AML-193 (cell line): ENCODE data around the gene CCDC74B.
"Not testable (repeated sequence)": the region's sequence is repeated elsewhere in the genome, so short reads cannot be mapped to it uniquely, and the experiment has no call there.

Experiments used
- DNase-seq, 2 experiments: peaks; one replicate each; lab custom pipeline; 2025; lab: John Stamatoyannopoulos, UW

Gene CCDC74B

DNA sequence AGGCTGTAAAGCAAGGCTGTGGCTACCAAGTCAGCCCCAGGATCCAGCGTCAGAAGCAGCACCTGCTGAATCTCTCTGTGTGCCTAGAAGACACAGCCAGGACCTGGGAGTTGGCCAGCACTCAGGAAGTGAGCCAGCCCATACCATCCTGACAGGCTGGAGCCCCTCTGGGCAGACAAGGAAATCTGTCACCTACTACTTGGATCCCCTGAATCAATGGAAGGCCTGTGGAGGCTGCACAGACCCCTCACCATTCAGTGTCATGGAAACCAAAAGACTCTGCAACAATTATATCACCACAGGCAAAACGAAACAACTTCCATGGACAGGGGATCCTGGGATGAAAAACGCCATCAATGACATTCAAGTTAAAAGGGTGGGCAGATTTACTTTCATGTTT is 21.7 kb upstream of the CCDC74B start:
- not testable (repeated sequence) for DNase-seq

DNA sequence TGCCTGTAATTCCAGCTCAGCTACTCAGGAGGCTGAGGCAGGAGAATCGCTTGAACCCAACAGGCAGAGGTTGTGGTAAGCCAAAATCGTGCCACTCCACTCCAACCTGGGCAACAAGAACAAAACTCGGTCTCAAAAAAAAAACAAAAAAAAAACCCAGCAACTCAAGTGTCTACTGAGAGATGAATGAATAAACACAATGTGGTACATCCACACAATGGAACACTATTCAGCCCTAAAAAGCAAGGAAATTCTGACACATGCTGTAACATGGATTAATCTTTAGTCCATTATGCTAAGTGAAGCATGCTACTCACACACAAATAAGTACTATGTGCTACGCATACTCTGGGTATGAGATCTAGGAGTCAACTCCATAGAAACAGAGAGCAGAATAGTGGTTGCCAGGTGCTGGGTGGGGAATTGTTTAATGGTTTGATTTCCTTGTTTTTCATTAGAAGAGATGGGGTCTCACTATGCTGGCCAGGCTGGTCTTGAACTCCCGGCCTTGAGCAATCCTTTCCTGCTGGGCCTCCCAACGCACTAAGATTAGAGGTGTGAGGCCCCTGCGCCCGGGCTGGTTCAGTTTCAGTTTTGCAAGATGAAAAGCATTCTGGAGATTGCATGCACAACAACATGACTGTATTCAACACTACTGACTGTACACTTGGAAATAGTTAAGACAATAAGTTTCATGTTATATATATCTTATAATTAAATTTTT is 20.5 kb upstream of the CCDC74B start:
- DNase-seq: no peak

DNA sequence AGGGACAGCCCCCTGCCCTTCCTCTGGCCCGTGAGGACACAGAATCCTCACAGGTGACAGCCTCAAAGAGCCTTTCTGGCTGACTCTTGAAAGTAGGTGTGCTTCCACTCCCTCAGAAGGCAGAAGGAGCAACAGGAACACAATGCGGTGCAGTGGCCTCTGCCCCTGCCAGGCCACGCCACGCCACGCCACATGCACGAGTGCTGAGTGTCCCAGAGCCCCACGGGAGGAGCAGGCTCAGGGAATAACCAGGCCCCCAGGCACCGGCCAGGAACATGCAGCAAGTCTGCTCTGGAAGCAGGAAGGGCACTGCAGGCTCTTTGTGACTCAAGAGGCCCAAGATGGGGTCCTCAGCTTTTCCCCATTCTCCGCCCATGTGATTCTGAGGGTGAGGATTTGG is 18.1 kb upstream of the CCDC74B start:
- DNase-seq: no peak

DNA sequence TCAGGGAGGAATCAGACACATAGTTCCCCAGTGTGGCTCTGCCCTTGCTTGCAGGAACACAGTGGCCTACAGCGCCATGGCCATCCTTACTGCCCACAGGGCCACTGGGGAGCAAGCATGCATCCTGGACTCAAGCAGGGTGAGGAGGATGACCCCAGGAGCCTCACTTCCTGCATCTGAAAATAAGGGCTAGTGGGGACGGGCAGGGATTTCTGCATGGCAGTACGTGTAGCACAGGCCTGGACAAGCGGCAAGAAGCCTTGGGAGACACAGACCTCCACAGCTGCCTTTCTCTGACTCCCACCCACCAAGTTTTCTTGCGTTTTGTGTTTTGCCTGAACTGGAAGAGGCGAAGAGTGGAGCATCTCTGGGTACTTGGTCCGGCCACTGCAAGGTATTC is 17.6 kb upstream of the CCDC74B start:
- not testable (repeated sequence) for DNase-seq

DNA sequence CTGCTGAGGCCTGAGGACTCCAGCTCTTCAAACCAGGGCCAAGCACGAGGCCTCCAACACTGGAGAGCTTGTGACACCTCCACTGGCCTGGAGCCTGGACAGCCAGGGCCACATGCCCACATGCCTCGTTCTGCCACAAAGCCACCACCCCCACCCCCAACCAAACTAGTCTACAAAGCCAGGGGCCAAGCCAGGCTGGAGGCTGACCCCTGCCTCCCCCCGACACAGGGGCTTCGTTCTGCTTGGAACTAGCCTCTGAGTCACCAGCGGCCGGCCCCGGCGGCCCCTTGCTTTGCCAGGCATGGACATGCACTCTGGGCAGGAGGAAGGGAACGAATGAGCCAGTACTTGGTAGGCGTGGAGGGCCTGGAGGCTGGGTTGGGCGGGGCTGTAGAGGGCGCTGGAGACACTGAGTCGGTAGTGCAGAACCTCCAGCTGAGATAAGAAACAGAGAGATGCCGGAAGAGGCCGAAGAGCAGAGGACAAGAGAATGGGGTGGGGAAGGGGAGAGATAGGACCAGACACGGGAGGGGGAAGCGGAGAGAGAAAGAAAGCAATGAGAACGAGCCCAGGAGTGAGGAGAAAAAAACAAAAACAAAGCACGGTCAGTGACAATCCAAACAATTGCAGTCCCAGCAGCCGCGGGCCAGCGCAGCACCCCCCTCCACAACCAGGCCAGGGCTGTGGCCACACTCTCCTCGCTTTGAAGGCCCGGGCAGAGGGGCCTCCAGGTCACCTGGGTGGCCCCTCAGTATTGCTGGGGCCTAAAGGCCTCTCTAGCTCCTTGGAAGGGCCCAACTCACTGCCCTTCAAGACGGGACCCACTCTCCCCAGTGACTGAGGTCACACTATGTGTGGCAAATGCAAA is 16.2 kb upstream of the CCDC74B start:
- not testable (repeated sequence) for DNase-seq

DNA sequence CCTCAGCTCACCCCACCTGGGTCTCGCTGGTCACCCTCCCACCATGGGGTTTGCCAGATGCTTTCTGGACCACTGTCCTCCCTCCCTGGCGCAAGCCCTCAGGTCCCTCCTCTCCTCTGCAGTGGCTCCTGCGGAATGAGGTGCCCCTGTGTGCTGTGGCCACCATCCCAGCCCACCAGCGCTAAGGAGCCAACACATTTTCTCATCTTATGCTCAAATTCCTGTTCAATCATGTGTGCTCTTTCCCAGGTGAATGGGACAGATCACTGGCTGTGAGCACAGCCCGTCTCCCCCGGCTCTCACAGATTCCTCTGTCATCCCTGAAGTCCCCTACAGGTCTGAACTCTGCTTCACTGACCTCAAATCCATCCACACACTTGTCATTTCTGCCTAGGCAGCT is 15.2 kb upstream of the CCDC74B start:
- no peak for DNase-seq

DNA sequence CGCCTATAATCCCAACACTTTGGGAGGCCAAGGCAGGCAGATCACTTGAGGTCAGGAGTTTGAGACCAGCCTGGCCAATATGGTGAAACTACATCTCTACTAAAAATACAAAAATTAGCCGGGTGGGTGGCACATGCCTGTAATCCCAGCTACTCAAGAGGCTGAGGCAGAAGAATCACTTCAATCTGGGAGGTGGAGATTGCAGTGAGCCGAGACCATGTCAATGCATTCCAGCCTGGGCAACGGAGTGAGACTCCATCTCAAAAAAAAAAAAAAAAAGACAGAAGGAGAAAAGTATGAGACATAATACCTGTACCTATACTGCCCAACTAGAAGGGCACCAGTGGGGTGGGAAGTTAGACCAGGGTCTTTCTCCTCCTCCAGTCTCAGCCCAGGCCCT is 14.5 kb upstream of the CCDC74B start:
- not testable (repeated sequence) for DNase-seq

DNA sequence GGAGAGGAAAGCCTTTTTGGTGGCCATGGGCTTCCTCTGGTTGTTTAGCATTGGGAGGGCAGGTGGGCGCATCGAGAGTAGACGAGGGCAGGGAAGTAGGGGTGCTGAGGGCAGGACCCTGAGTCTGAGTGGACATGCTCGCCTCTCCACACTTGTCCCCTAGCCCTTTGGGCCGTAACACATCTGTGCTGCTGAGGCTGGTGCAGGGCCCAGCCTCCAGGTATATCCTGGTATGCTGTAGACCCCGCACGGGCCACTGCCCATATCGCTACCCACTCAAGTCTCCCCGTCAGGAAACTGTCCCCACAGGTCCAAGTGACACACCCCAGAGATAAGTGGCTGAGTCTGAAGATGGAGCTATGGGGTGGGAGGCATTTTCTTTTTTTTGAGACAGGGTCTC is 13.7 kb upstream of the CCDC74B start:
- no peak for DNase-seq

DNA sequence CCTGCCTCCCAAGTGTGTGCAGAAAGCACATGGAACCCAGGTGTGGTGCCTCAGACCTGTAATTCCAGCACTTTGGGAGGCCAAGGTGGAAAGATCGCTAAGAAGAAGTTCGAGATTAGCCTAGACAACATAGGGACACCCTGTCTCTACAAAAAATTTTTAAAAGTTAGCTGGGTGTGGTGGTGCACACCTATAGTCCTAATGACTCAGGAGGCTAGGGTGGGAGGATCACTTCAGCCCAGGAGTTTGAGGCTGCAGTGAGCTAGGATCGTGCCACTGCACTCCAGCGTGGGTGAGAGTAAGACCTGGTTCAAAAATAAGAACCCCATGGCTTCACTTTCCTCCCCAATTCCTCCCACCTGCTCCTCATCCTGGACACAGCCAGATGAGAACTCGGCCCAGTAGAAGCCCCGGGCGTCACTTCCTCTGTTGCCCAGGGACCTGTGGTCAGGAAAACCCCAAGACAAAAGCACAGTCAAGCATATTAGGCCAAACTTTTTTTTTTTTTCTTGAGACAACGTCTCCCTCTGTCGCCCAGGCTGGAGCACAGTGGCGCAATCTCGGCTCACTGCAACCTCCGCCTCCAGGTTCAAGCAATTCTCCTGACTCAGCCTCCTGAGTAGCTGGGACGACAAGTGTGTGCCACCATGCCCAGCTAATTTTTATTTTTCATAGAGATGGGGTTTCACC is 13.1 kb upstream of the CCDC74B start:
- DNase-seq: not testable (repeated sequence)

DNA sequence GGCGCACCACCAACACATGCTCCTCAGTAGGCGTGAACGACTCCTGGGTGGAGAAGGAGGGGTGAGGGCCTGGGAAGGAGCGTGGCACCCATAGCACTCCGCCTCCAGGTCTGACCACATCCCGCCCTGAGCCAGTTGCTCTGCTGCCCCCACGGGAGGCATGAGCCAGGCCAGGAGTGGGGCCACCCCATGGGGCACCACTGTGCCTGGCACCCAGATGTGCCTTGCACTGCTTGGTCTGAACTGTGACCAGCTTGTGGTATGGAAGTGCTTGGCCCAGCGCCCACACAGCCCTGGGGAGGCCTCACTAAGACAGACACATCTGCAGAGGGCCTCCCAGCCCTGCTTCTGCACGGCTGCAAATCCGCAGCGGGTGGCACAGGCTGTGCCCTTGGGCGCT is 12.4 kb upstream of the CCDC74B start:
- not testable (repeated sequence) for DNase-seq

DNA sequence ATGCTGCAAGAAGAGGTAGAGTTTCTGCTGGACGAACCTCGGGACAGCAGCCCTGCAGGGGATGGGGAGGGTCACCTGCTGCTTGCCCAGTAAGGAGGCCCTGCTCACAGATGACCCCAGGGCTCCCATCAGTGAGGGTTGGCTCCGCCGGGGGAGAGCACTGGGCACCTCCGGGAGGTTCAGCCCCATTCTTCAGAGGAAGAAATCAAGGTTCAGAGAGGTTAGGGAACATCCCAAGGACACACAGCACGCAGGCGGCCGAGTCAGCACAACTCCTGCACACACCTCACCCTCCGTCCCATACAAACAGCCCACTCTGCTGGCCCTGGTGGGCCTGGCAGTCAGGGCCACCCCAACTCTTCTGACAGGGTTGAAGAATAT is 11.7 kb upstream of the CCDC74B start:
- DNase-seq: no peak

DNA sequence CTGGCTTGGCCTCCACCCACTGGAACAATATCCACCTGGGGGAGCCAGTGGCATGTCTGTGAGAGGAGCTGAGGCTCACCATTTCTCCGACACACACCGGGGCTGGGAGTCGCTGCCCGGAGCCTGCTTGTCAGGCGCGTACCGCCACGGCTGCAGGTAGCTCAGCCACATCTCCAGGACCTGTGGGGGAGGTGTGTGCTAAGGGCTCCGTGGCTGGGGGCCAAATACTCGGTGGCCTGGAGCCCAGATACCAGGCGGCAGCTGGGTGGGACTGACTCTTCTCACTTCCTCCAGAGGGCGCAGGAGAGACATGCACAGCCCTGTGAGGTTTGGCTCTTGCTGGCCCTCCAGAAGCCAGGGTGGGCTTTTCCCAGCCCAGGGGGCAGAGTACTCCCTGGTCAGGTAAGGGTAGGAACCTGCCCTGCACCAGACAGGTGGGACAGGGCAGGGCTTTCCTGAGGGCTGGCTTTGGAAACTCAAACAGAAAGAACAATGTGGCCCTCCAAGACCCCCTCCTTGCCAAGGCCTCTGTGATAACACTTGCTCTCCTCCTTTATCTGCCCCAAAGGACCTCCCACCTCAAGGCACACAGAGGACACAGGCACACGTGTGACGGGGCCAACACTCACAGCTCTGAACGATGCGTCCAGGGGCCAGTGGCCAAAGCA is 11.2 kb upstream of the CCDC74B start:
- peak in 1 of 2 experiments; percentile 4 for DNase-seq

DNA sequence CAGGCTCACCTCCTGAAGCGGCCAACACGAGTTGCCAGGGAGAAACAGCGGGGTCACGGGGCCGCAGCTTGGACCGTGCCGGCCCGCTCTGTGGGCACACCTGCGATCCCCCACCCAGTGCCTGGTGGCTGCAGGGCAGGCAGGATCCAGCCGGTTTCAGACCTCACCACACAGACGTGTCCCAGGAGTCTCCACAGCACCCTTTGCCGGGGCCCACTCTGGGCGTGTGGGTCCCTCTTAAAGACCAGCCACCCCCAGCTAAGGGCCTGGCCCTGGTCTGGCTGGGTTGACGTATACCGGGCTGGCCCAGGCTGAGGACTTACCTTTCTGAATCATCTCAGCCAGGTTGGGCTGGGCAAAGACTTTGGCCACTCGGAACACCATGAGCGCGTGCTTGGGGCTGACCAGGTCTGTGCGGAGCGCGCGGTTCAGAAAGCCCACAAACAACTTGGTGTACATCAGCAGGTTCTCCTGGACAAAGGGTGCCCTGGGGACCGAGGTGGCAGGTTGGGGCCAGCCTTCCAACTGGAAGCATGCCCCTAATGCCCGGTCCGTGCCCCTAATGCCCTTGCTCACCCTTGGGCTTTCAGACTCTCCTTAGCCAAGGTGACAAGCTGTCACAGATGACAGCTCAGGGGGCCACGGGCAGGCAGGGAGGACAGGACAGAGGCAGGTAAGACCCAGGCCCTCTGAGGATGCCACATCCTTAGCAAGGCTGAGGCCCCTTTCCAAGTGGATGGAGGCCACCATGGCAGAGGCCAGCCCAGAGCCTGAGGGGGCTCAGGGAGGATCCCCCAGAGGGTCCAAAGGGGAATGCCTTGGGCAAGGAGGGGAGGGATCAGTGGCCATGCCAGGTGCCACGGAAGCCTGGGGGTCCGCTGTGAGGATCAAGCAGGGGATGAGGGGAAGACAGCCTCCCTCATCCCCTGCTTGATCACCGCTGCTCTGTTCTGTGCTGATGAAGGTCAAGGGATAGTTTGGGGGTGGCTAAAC is 10.2 kb upstream of the CCDC74B start:
- no peak for DNase-seq

DNA sequence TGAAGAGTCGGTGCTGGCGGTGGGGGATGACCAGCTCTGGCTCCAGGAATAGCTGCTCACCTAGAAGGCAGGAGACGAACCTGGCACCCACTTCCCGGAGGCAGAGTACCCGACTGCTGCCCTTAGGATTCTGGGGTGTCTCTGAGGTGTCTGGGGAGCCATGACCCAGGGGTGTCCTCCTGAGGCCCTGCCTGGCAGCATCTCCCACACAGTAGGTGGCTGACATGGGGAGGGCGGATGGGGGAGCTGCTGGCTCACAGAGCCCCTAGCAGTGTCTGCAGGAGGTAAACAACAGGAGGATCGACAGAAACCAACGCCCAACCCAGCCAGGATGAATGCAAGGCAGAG is 9.5 kb upstream of the CCDC74B start:
- not testable (repeated sequence) for DNase-seq

DNA sequence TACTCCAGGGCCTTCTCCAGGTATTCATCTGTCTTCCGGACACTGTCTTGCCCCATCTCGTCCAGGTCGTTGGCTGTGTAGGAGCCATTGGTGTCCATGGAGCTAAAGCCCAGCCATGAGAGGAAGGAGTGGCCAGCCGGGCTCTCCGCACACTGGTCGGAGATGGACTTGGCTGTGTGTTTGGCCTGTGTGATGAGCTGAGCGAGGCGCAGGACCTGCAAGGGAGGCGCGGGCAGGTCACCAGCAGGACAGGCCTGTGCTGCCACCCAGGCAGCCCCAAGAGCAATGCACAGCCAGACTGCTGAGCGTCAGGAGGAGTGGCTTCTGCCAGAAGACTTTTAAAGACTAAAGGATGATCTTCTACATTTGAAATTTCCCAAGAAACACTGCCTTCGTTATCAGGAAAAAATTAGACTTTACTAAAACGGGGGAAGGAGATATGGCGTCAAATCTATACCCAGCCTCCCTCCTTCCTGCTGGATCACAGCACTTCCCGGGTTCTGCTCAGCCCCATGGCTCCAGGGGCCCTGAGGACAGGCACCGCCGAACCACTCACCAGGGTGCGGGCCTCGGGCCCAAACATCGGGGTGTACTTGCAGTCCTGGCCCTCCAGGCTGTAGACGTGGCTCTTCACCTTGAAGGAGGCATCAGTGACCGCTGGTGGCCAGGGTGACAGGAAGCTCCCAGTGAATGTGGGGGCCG is 9.0 kb upstream of the CCDC74B start:
- DNase-seq: not testable (repeated sequence)

DNA sequence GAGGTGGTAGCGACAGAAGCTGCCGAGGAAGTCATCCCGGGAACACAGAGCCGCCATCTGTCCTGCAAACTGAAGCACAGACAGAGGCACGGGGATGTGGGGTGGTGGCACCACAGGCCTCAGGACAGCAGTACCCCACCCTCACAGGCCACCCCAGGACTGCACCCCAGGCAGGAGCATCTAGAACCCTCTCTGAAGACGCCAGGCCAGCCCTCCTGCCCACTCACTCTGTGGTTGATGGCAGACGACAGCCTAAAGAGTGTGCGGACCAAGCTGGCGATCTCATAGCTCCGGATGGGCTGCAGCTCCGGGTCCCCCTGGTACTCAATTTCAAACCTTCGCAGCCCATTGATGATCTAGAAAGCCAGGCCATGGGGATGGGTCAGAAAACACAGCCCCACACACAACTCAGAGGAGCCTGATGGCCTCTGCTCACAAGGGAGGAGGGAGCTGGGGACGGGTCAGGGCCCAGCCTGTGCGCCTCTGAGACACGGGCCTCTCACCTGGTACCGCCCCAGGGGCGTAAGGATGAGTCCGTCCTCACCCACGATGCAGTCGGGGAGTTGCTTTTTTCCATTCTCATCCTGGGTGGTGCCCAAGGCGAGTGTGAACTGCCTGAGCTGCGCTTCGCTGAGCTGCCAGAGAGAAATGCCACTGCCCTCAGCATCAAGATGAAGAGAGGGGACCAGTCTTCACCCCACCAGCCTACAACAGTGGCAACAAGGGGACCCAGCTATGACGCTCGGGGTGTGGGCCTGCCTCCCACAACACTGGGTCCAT is 8.1 kb upstream of the CCDC74B start:
- DNase-seq: no peak

DNA sequence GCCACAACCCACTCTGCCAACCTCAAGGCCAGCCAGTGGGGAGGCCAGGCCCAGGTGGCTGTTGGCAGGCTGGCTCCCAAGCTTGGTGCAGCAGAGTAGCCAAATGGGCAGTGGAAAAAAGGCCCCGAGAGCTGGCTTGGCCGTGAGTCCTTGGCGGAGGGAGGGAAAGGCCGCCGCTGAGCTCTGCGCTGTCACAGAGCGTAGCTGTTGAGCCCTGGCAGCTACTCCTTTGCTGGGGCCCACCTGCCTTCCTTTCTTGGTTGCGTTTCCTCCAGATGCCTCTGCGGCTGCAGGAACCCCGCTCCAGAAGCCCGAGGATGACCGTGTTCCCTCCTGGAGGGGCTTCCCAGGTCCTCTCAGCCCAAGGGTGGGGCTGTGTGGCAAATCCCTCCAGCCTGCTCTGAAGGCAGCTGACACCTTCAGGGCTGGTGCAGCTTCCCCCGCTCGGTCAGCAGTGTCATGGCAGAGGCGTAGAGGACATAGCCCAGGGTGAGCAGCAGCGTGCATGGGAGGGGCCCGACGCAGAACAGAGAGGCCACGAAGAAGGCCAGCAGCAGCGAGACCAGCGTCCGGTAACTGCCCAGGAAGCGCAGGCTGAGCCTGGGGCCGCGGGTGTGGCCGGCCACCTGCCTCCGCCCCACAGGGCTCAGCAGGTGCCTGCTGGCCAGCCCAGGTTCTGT is 7.4 kb upstream of the CCDC74B start:
- not testable (repeated sequence) for DNase-seq

DNA sequence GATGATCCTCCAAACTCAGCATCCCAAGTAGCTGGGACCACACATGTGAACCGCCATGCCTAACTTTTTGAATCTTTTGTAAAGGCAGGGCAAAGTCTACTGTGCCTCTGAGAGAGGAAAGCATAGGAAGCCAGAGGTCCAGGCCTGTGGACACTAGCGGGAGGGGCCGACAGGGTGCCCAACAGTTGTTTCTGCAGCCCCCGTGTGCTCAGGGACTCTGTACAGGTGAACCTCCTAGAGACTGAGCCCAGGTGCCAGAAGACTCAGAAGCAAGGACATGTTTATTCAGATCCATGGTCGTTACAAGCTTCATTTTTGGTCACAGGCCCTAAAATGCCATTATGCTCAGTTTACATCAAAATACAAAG is 6.2 kb upstream of the CCDC74B start:
- DNase-seq: not testable (repeated sequence)
